Keratinocyte (primary cell): ENCODE data around the gene AARSD1. TPM values are rescaled to one million over a fixed set of nuclear protein-coding genes. Genes with fewer than 3 reads are reported as not detected.
A peak's percentile ranks its signal among the peaks of the same experiment; 100 is the strongest.

Experiments used
- DNase-seq: peaks from one replicate; pipeline ENCODE4 v3.0.0-alpha.2; 2011; ENCODE audit warnings: low read depth, missing footprints, low spot score
- FAIRE-seq: peaks from 2 replicates; lab custom pipeline; 2011; peaks lifted over from hg19 to GRCh38; lab: Jason Lieb, UNC
- H2AFZ ChIP-seq: 2 replicates; pipeline ENCODE4 v1.6.0; 2012; ENCODE audit warnings: low read length, control low read depth, inconsistent platforms; ENCODE audit not compliant: control insufficient read depth
- H3K27ac ChIP-seq: 2 replicates; pipeline ENCODE4 v1.5.1; 2011; ENCODE audit warnings: low read length; ENCODE audit not compliant: control insufficient read depth, insufficient read depth
- H3K27me3 ChIP-seq: 3 replicates; pipeline ENCODE4 v1.6.0; 2011; ENCODE audit warnings: low read length; ENCODE audit not compliant: control insufficient read depth, insufficient read depth; ENCODE audit errors: extremely low read depth
- H3K36me3 ChIP-seq, 2 experiments: 2 replicates in 1 of 2; 3 replicates in 1 of 2; pipeline ENCODE4 v1.5.1; 2011; ENCODE audit warnings: low read length in 2 of 2, mild to moderate bottlenecking in 1 of 2; ENCODE audit not compliant: control insufficient read depth in 2 of 2, insufficient read depth in 2 of 2; ENCODE audit errors: extremely low read depth in 1 of 2
- H3K4me1 ChIP-seq: 3 replicates; pipeline ENCODE4 v1.5.1; 2011; ENCODE audit warnings: low read length; ENCODE audit not compliant: control insufficient read depth, insufficient read depth; ENCODE audit errors: extremely low read depth
- H3K4me2 ChIP-seq: 3 replicates; pipeline ENCODE4 v1.6.0; 2011; ENCODE audit warnings: low read depth, low read length; ENCODE audit not compliant: control insufficient read depth, insufficient read depth; ENCODE audit errors: extremely low read depth
- H3K4me3 ChIP-seq, 3 experiments: fragments of 200-600 bp in 1 of 3; sonication (generic) in 1 of 3; 2 replicates in 2 of 3; 3 replicates in 1 of 3; pipeline ENCODE4 v1.5.1; 2011 to 2016; ENCODE audit warnings: low read length in 3 of 3, mild to moderate bottlenecking in 3 of 3, control low read depth in 2 of 3, inconsistent platforms in 1 of 3, low read depth in 1 of 3, mixed read lengths in 1 of 3, mixed run types in 1 of 3, moderate library complexity in 1 of 3; ENCODE audit not compliant: control insufficient read depth in 2 of 3, insufficient read depth in 2 of 3; ENCODE audit errors: extremely low read depth in 1 of 3
- H3K79me2 ChIP-seq: 2 replicates; pipeline ENCODE4 v1.6.0; 2012; ENCODE audit warnings: low read length; ENCODE audit not compliant: control insufficient read depth, insufficient read depth
- H3K9ac ChIP-seq: 3 replicates; pipeline ENCODE4 v1.6.0; 2011; ENCODE audit warnings: low read length; ENCODE audit not compliant: control insufficient read depth, insufficient read depth; ENCODE audit errors: extremely low read depth
- H3K9me1 ChIP-seq: 3 replicates; pipeline ENCODE4 v1.6.0; 2011; ENCODE audit warnings: low read length; ENCODE audit not compliant: control insufficient read depth, insufficient read depth; ENCODE audit errors: extremely low read depth
- H3K9me3 ChIP-seq: 2 replicates; pipeline ENCODE4 v1.5.1; 2012; ENCODE audit warnings: low read depth, low read length; ENCODE audit not compliant: control insufficient read depth
- H4K20me1 ChIP-seq: 3 replicates; pipeline ENCODE4 v1.6.0; 2011; ENCODE audit warnings: low read length; ENCODE audit not compliant: control insufficient read depth, insufficient read depth; ENCODE audit errors: extremely low read depth
- CTCF ChIP-seq, 3 experiments: IDR thresholded peaks in 1 of 3; conservative IDR thresholded peaks in 1 of 3; optimal IDR thresholded peaks in 1 of 3; 2 replicates in 2 of 3; 3 replicates in 1 of 3; pipeline versions ENCODE3 to v1.5.1; 2011; ENCODE audit warnings: low read length in 3 of 3, mild to moderate bottlenecking in 3 of 3, moderate library complexity in 2 of 3, control low read depth in 1 of 3, inconsistent platforms in 1 of 3; ENCODE audit not compliant: insufficient read depth in 2 of 3; ENCODE audit errors: extremely low read depth in 1 of 3
- EZH2 ChIP-seq: IDR thresholded peaks from one replicate; pipeline ENCODE4 v1.6.1; 2012; ENCODE audit warnings: inconsistent platforms, mild to moderate bottlenecking, low read length, moderate library complexity
- dilution Hi-C: fragments of 300-500 bp; cut with MboI; formaldehyde crosslinking; loops from one replicate; pipeline ENCODE4 v1.7.0; 2020; ENCODE audit warnings: low sequenced_read_pairs; ENCODE audit not compliant: extremely low pct_ligation_motif_present
- polyA plus RNA-seq, 5 experiments: library from polyadenylated mRNA; depleted of rRNA in 3 of 5; stranded (reverse) in 3 of 5; stranded (forward) in 1 of 5; unstranded in 1 of 5; fragments of >200 nt; gene quantifications; 1 replicate in 1 of 5; 2 replicates in 3 of 5; 3 replicates in 1 of 5; pipeline versions ENCODE4 v1.2.1 to v1.2.3, GENCODE V29; 2011 to 2012; ENCODE audit warnings: missing spikeins in 2 of 5, low read depth in 1 of 5, low replicate concordance in 1 of 5

The AARSD1 gene
- polyA plus RNA-seq, 1 donor (not counting 4 experiments of a cell fraction or from before 2014, with no cell fraction given): 49.3 TPM

GRCh38 chr17:42991471-42991870 lies 27.2 kb upstream of the AARSD1 start:
- peaks cover 16 to 38% of the 10 kb centered on the region in 2 experiments for H3K36me3 ChIP-seq
- no peak overlapping the region for H3K4me3 ChIP-seq
- H3K4me1 ChIP-seq: peaks cover 29% of the 10 kb centered on the region
- no peaks in the 10 kb centered on the region for H3K79me2 ChIP-seq
- no peaks in the 10 kb centered on the region for H3K9me1 ChIP-seq
- peak; percentile 62 for FAIRE-seq
- no peak overlapping the region for H3K9ac ChIP-seq
- dilution Hi-C loops: no loop called here
- no peak for DNase-seq
- H3K9me3 ChIP-seq: no peaks in the 10 kb centered on the region
- TF ChIP-seq CTCF (optimal IDR thresholded peaks at IDR 0.05 in 1 of 3, IDR thresholded peaks at IDR 0.05 in 1 of 3, conservative IDR thresholded peaks at IDR 0.05 in 1 of 3; ENCODE audit: extremely low read depth in 1 of 3, insufficient read depth in 2 of 3, low read length in 3 of 3) (no peak), EZH2 (no peak)
- peak overlapping the region; percentile 10 for H3K27ac ChIP-seq
- H4K20me1 ChIP-seq: no peaks in the 10 kb centered on the region
- no peaks in the 10 kb centered on the region for H3K27me3 ChIP-seq
- H3K4me2 ChIP-seq: no peak overlapping the region
- no peak overlapping the region for H2AFZ ChIP-seq

GRCh38 chr17:42989726-42990652 lies 25.7 kb upstream of the AARSD1 start:
- no peak for DNase-seq
- Histone ChIP-seq H2AFZ (no peak overlapping the region), H4K20me1 (no peaks in the 10 kb centered on the region), H3K36me3 (peaks cover 16 to 38% of the 10 kb centered on the region in 2 experiments), H3K9me3 (no peaks in the 10 kb centered on the region), H3K4me1 (peaks cover 29% of the 10 kb centered on the region), H3K27me3 (no peaks in the 10 kb centered on the region), H3K9me1 (no peaks in the 10 kb centered on the region), H3K9ac (peak overlapping the region; percentile 43), H3K4me2 (peak overlapping the region; percentile 69), H3K27ac (peak overlapping the region; percentile 60), H3K4me3 (peak overlapping the region in 1 of 3 experiments; percentile 5), H3K79me2 (peaks cover 1% of the 10 kb centered on the region)
- TF ChIP-seq EZH2 (no peak), CTCF (optimal IDR thresholded peaks at IDR 0.05 in 1 of 3, IDR thresholded peaks at IDR 0.05 in 1 of 3, conservative IDR thresholded peaks at IDR 0.05 in 1 of 3; ENCODE audit: extremely low read depth in 1 of 3, insufficient read depth in 2 of 3, low read length in 3 of 3) (no peak)
- peak; percentile 84 for FAIRE-seq
- dilution Hi-C loops: no loop called here
